ENCODE measurements around the gene PNLIPRP2. TPM values are rescaled to one million over a fixed set of nuclear protein-coding genes. Genes with fewer than 3 reads are reported as not detected.

The PNLIPRP2 gene
- total RNA-seq, 2 donors from 2014 or later = not detected

- intact Hi-C loops (cut with DNase I) = no loop called here
- DNase-seq = no peak
- no peak for ATAC-seq
These were observed 71.5 kb downstream of the PNLIPRP2 start for GRCh38 chr10:116692225-116692624.

- DNase-seq (no peak), ATAC-seq (peak in 1 of 2 donors; percentile 37)
- intact Hi-C loops (cut with DNase I) = no loop called here
These were observed 73.6 kb downstream of the PNLIPRP2 start for GRCh38 chr10:116694243-116694926.

Other genes with a start within 250 kb of the PNLIPRP2 start
- gene PNLIPRP3, start 193.1 kb upstream of the PNLIPRP2 start, total RNA-seq = not detected
- gene PNLIP, start 75.0 kb upstream of the PNLIPRP2 start, total RNA-seq = not detected
- gene PNLIPRP1, start 30.0 kb upstream of the PNLIPRP2 start, total RNA-seq = not detected
- 10 to 100 TPM; 16.6 to 23.4 TPM for gene HSPA12A, start 121.6 kb downstream of the PNLIPRP2 start, total RNA-seq
- under 1 TPM in 1 of 2 donors, not detected in 1; 0.34 TPM for gene ENO4, start 228.5 kb downstream of the PNLIPRP2 start, total RNA-seq

All from left cardiac atrium (tissue), 4 donors.